OCI-LY7 (cell line): ENCODE results near the gene KIF6.

Experiments used
- CTCF ChIP-seq: fragments of 200-600 bp; sonication (generic); conservative IDR thresholded peaks from 2 replicates; pipeline ENCODE4 v1.5.1; 2014; ENCODE audit warnings: mild to moderate bottlenecking, antibody characterized with exemption, low read length, moderate library complexity, mixed read lengths
- EZH2phosphoT487 ChIP-seq: fragments of 200-600 bp; sonication (generic); IDR thresholded peaks from 2 replicates; pipeline ENCODE4 v1.6.1; 2018; ENCODE audit warnings: low read depth, borderline replicate concordance, mild to moderate bottlenecking, mixed run types, antibody characterized with exemption, low read length, moderate library complexity, mixed read lengths

DNA sequence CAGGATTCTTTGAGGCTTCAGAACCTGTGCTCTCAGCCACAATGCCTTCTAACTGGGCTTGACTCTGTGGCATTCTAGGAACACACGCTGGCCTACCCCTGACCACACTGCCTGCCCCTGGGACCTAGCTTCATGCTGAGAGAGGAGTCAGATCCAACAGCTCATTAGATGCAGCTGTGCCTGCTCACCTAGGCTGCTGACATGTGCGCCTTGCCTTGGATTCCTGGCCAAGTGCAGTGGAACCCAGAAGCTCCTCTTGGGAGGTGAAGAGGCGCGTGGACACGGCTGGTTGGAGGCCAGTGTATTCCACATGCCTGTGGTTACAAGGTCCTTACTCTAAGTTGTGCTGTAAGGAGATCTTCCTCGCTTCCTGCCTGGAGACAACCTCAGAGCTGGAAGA is 378.0 kb downstream of the KIF6 start:
- TF ChIP-seq CTCF = no peak
- TF ChIP-seq EZH2phosphoT487 = no peak
